WTC11 (cell line): Measurements from ENCODE around the gene KRTAP4-6. TPM values are rescaled to one million over a fixed set of nuclear protein-coding genes. Genes with fewer than 3 reads are reported as not detected.
"Not testable (repeated sequence)": the region's sequence is repeated elsewhere in the genome, so short reads cannot be mapped to it uniquely, and the experiment has no call there.

Experiments
- ATAC-seq: fragments of 200-7000 bp; cut with Tn5 transposase; 2 replicates; pipeline ENCODE4 v1.10.0; 2021; ENCODE audit warnings: mild to moderate bottlenecking, moderate library complexity
- CTCF ChIA-PET: fragments of 300-600 bp; sonication (Branson Sonifier 250); formaldehyde crosslinking; loops from one replicate; lab custom pipeline; 2021; ENCODE audit warnings: antibody characterized with exemption; lab: Charles Lee
- POLR2A ChIA-PET: fragments of 350-600 bp; sonication (Branson Sonifier 250); formaldehyde crosslinking; loops from one replicate; lab custom pipeline; 2021; ENCODE audit warnings: antibody characterized with exemption; lab: Charles Lee
- DNase-seq: peaks from one replicate; pipeline ENCODE4 v3.0.0; 2021; ENCODE audit warnings: low spot score
- H3K27ac Mint-ChIP-seq: 2 replicates; pipeline ENCODE4 v1.8.0; 2021; ENCODE audit warnings: mixed read lengths
- H3K27me3 Mint-ChIP-seq: 2 replicates; pipeline ENCODE4 v1.8.0; 2021; ENCODE audit warnings: low read depth, mild to moderate bottlenecking, moderate library complexity, mixed read lengths
- H3K36me3 Mint-ChIP-seq: 2 replicates; pipeline ENCODE4 v1.8.0; 2021; ENCODE audit warnings: mixed read lengths
- H3K4me1 Mint-ChIP-seq: 2 replicates; pipeline ENCODE4 v1.8.0; 2022; ENCODE audit warnings: mixed read lengths
- H3K4me3 Mint-ChIP-seq: 2 replicates; pipeline ENCODE4 v1.8.0; 2021; ENCODE audit warnings: mild to moderate bottlenecking, moderate library complexity, mixed read lengths
- H3K9me3 Mint-ChIP-seq: 2 replicates; pipeline ENCODE4 v1.8.0; 2021; ENCODE audit warnings: mixed read lengths
- AR ChIP-seq: fragments of 250-450 bp; sonication (Bioruptor Pico); IDR thresholded peaks from 2 replicates; pipeline ENCODE4 v1.9.0; 2021; ENCODE audit warnings: mild to moderate bottlenecking
- ATF2 ChIP-seq: sonication (generic); formaldehyde crosslinking; IDR thresholded peaks from 2 replicates; pipeline ENCODE4 v1.8.1; 2022; ENCODE audit warnings: low read depth, missing genetic modification reagents, borderline replicate concordance
- ATF3 ChIP-seq: sonication (generic); formaldehyde crosslinking; conservative IDR thresholded peaks from 2 replicates; pipeline ENCODE4 v1.8.1; 2022; ENCODE audit warnings: mild to moderate bottlenecking, missing genetic modification reagents
- ATF6 ChIP-seq: sonication (generic); formaldehyde crosslinking; IDR thresholded peaks from 2 replicates; pipeline ENCODE4 v1.8.1; 2023; ENCODE audit warnings: mild to moderate bottlenecking, missing genetic modification reagents
- CREM ChIP-seq: sonication (generic); formaldehyde crosslinking; IDR thresholded peaks from 2 replicates; pipeline ENCODE4 v1.8.1; 2022; ENCODE audit warnings: mild to moderate bottlenecking, missing genetic modification reagents, moderate library complexity
- E2F5 ChIP-seq: sonication (generic); formaldehyde crosslinking; IDR thresholded peaks from 2 replicates; pipeline ENCODE4 v1.8.1; 2022; ENCODE audit warnings: mild to moderate bottlenecking, moderate library complexity, missing genetic modification reagents
- FOXP1 ChIP-seq: sonication (generic); formaldehyde crosslinking; IDR thresholded peaks from 2 replicates; pipeline ENCODE4 v1.8.0; 2022; ENCODE audit warnings: missing genetic modification reagents, mild to moderate bottlenecking, moderate library complexity, borderline replicate concordance
- HMGA2 ChIP-seq: fragments of 250-450 bp; sonication (Bioruptor Pico); IDR thresholded peaks from 2 replicates; pipeline ENCODE4 v1.4.0; 2021; ENCODE audit warnings: mild to moderate bottlenecking, moderate library complexity
- SOX15 ChIP-seq: fragments of 250-450 bp; sonication (Bioruptor Pico); IDR thresholded peaks from 2 replicates; pipeline ENCODE4 v1.9.0; 2021; ENCODE audit warnings: mild to moderate bottlenecking
- TEAD1 ChIP-seq: sonication (generic); formaldehyde crosslinking; IDR thresholded peaks from 2 replicates; pipeline ENCODE4 v1.8.0; 2022; ENCODE audit warnings: mild to moderate bottlenecking, missing genetic modification reagents
- ZMAT4 ChIP-seq: fragments of 250-450 bp; sonication (Bioruptor Pico); IDR thresholded peaks from 2 replicates; pipeline ENCODE4 v1.9.0; 2021; ENCODE audit warnings: mild to moderate bottlenecking
- ZNF121 ChIP-seq: sonication (generic); formaldehyde crosslinking; IDR thresholded peaks from 2 replicates; pipeline ENCODE4 v1.8.0; 2023; ENCODE audit warnings: missing genetic modification reagents
- ZNF263 ChIP-seq: sonication (generic); formaldehyde crosslinking; IDR thresholded peaks from 2 replicates; pipeline ENCODE4 v1.8.1; 2022; ENCODE audit warnings: low read depth, mild to moderate bottlenecking, moderate library complexity, missing genetic modification reagents
- ZNF512 ChIP-seq: sonication (generic); formaldehyde crosslinking; IDR thresholded peaks from 2 replicates; pipeline ENCODE4 v1.8.1; 2022; ENCODE audit warnings: missing genetic modification reagents, borderline replicate concordance
- ZNF671 ChIP-seq: fragments of 250-450 bp; sonication (Bioruptor Pico); IDR thresholded peaks from 2 replicates; pipeline ENCODE4 v1.8.0; 2021; ENCODE audit warnings: mild to moderate bottlenecking
- total RNA-seq: library from RNA; stranded (reverse); gene quantifications from 3 replicates; pipeline ENCODE4 v1.2.3, GENCODE V29; 2021

Gene KRTAP4-6
- total RNA-seq, 1 experiment from 2014 or later = not detected

GRCh38 chr17:41118721-41119120 lies 21.6 kb downstream of the KRTAP4-6 start:
- Mint-ChIP-seq H3K36me3 (peaks cover 14% of the 10 kb centered on the region), H3K4me1 (peaks cover 38% of the 10 kb centered on the region), H3K9me3 (peaks cover 33% of the 10 kb centered on the region), H3K4me3 (no peak overlapping the region), H3K27me3 (peaks cover 4% of the 10 kb centered on the region; the same call in 1 of the 2 replicates), H3K27ac (no peak overlapping the region)
- POLR2A ChIA-PET = no interaction called here
- no peak for DNase-seq
- no peak for ATAC-seq
- CTCF ChIA-PET = no interaction called here
- TF ChIP-seq ZNF121 (CRISPR knock-in tag) = no peak
- no peak for TF ChIP-seq ATF3 (CRISPR knock-in tag)

GRCh38 chr17:41117846-41118386 lies 22.4 kb downstream of the KRTAP4-6 start, which contains the start of gene KRTAP4-11:
TSS of gene KRTAP4-11 (minus strand) at chr17:41118373. CDS start at chr17:41118315, 58 bp downstream.
- POLR2A ChIA-PET, H3K4me3 Mint-ChIP-seq, H3K27me3 Mint-ChIP-seq, DNase-seq, ATAC-seq, CTCF ChIA-PET, H3K27ac Mint-ChIP-seq: not testable (repeated sequence)
- H3K4me1 Mint-ChIP-seq = peaks cover 33% of the 10 kb centered on the region
- H3K36me3 Mint-ChIP-seq = peaks cover 20% of the 10 kb centered on the region
- peaks cover 34% of the 10 kb centered on the region for H3K9me3 Mint-ChIP-seq

- Mint-ChIP-seq H3K27me3 (peaks cover 3% of the 10 kb centered on the region; the same call in 1 of the 2 replicates), H3K4me1 (peaks cover 33% of the 10 kb centered on the region), H3K4me3 (no peak overlapping the region), H3K36me3 (peaks cover 30% of the 10 kb centered on the region), H3K9me3 (peaks cover 33% of the 10 kb centered on the region), H3K27ac (no peak overlapping the region)
- ChIA-PET CTCF (no interaction called here), POLR2A (no interaction called here)
- ATAC-seq (no peak), DNase-seq (no peak)
- TF ChIP-seq ZMAT4 (CRISPR knock-in tag) (no peak), ATF6 (no peak), ZNF512 (CRISPR knock-in tag) (no peak)
Measured at GRCh38 chr17:41116297-41116696, 24.0 kb downstream of the KRTAP4-6 start.

- ChIA-PET POLR2A (no interaction called here), CTCF (no interaction called here)
- H3K27me3 Mint-ChIP-seq = peaks cover 3% of the 10 kb centered on the region; the same call in 1 of the 2 replicates
- H3K4me3 Mint-ChIP-seq = no peak overlapping the region
- ATAC-seq = no peak
- no peak for DNase-seq
- no peak overlapping the region for H3K27ac Mint-ChIP-seq
- H3K9me3 Mint-ChIP-seq = peaks cover 59% of the 10 kb centered on the region
- H3K36me3 Mint-ChIP-seq = peaks cover 56% of the 10 kb centered on the region
- peaks cover 42% of the 10 kb centered on the region for H3K4me1 Mint-ChIP-seq
- TF ChIP-seq HMGA2 (CRISPR knock-in tag) (no peak), ZNF263 (no peak), CREM (no peak), SOX15 (CRISPR knock-in tag) (no peak), TEAD1 (CRISPR knock-in tag) (no peak), FOXP1 (CRISPR knock-in tag) (no peak), ZNF512 (CRISPR knock-in tag) (no peak), ATF2 (CRISPR knock-in tag) (no peak), E2F5 (no peak), ZNF671 (no peak), AR (CRISPR knock-in tag) (no peak), ZNF121 (CRISPR knock-in tag) (no peak)
Measured at GRCh38 chr17:41111151-41111885, 29.0 kb downstream of the KRTAP4-6 start.
